ENCODE results near the gene TACR1.
"Not testable (repeated sequence)": the region's sequence is repeated elsewhere in the genome, so short reads cannot be mapped to it uniquely, and the experiment has no call there.

TACR1 gene

GRCh38 chr2:75222527-75222926, 23.2 kb upstream of the TACR1 start:
- no peak overlapping the region for H3K9ac ChIP-seq (ENCODE audit: low read depth, low read length)
- no peaks in the 10 kb centered on the region for H3K27me3 ChIP-seq (ENCODE audit: control insufficient read depth, insufficient read depth, low read length)
- H3K4me1 ChIP-seq (ENCODE audit: control insufficient read depth, insufficient read depth, low read length), result peaks cover 11% of the 10 kb centered on the region
- no peaks in the 10 kb centered on the region for H3K36me3 ChIP-seq (ENCODE audit: insufficient read depth, low read length)
- H3K4me3 ChIP-seq (ENCODE audit: low read length), result no peak overlapping the region
- no peaks in the 10 kb centered on the region for H3K9me3 ChIP-seq (replicated peaks; ENCODE audit: low read length)
- H3K4me2 ChIP-seq (ENCODE audit: low read length), result no peak overlapping the region

- Histone ChIP-seq H3K4me1 (ENCODE audit: control insufficient read depth, insufficient read depth, low read length) (peaks cover 11% of the 10 kb centered on the region), H3K4me3 (ENCODE audit: low read length) (no peak overlapping the region), H3K9ac (ENCODE audit: low read depth, low read length) (no peak overlapping the region), H3K9me3 (replicated peaks; ENCODE audit: low read length) (no peaks in the 10 kb centered on the region), H3K36me3 (ENCODE audit: insufficient read depth, low read length) (no peaks in the 10 kb centered on the region), H3K27me3 (ENCODE audit: control insufficient read depth, insufficient read depth, low read length) (no peaks in the 10 kb centered on the region), H3K4me2 (ENCODE audit: low read length) (peak overlapping the region; percentile 26)
These were observed 22.5 kb upstream of the TACR1 start for GRCh38 chr2:75221862-75222261.

GRCh38 chr2:75219213-75219612, 19.9 kb upstream of the TACR1 start:
- H3K9ac ChIP-seq (ENCODE audit: low read depth, low read length); H3K27me3 ChIP-seq (ENCODE audit: control insufficient read depth, insufficient read depth, low read length); H3K4me2 ChIP-seq (ENCODE audit: low read length); H3K36me3 ChIP-seq (ENCODE audit: insufficient read depth, low read length); H3K4me3 ChIP-seq (ENCODE audit: low read length); H3K9me3 ChIP-seq (replicated peaks; ENCODE audit: low read length): not testable (repeated sequence)
- peaks cover 11% of the 10 kb centered on the region for H3K4me1 ChIP-seq (ENCODE audit: control insufficient read depth, insufficient read depth, low read length)

DNA sequence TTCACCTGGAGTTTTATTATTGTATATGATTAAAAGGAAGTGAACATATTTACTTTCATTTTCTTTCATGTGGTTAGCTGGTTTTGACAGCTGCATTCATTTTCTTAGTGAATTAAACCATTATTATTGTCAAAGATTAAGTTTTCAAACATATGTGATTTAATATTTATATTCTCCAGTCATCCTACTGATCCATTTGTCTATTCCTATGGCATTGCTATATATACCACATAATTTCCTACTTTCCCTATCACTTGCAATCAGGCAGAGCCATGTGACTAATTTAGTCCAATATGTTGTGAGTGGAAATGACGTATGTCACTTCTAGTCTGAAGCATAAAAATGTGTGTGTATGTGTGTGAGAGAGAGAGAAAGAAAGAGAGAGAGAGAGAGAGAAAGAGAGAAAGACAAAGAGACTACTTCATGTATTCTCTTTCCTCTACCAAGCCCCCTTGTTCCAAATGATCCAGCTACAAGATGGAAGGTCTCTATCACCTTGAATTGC, 12.0 kb upstream of the TACR1 start:
- Histone ChIP-seq H3K36me3 (ENCODE audit: insufficient read depth, low read length) (no peaks in the 10 kb centered on the region), H3K9ac (ENCODE audit: low read depth, low read length) (no peak overlapping the region), H3K27me3 (ENCODE audit: control insufficient read depth, insufficient read depth, low read length) (peaks cover 4% of the 10 kb centered on the region), H3K4me1 (ENCODE audit: control insufficient read depth, insufficient read depth, low read length) (no peaks in the 10 kb centered on the region), H3K4me3 (ENCODE audit: low read length) (no peak overlapping the region), H3K9me3 (replicated peaks; ENCODE audit: low read length) (no peaks in the 10 kb centered on the region), H3K4me2 (ENCODE audit: low read length) (no peak overlapping the region)

DNA sequence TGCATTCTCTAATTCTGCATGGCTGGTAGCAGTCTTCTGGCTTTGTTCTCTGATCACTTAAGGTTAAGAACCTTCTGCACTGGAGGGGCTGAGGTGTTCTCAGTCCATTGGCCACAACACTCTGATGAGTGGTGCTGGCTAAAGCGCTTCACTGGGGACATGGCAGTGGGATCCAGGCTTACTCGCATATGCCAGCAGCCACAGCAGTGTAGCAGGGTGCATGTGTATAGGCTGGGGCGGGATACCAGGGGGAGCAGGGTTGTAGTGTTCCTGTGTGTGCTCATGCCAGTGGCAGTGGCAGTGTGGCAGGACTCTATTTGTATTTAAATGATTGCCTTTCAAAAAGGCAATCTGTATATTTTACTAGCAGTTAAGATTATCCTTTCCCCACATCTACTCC, 11.1 kb upstream of the TACR1 start:
- Histone ChIP-seq H3K4me1 (ENCODE audit: control insufficient read depth, insufficient read depth, low read length) (no peaks in the 10 kb centered on the region), H3K27me3 (ENCODE audit: control insufficient read depth, insufficient read depth, low read length) (peaks cover 4% of the 10 kb centered on the region), H3K36me3 (ENCODE audit: insufficient read depth, low read length) (no peaks in the 10 kb centered on the region)

DNA sequence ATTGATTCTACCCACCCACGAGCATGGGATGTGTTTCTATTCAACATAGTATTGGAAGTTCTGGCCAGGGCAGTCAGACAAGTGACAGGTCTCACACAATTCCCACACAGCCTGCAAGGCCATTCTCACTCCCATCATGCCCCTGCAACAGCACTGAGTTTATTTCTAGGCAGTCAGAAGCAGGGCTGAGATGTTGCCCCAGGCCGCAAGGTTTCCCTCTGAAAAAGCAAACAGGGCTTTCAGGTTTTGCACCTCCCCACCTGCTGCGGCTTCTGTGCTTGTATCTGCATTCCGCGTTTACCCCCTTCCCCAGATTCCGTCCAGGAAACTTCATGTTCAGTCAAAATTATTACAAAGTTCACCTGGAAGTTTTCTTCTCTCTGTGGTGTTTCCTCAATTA, 9.4 kb upstream of the TACR1 start:
- H3K4me2 ChIP-seq (ENCODE audit: low read length), result no peak overlapping the region

More for the DNA sequence above, 11.1 kb upstream of the TACR1 start:
- Histone ChIP-seq H3K4me2 (ENCODE audit: low read length) (no peak overlapping the region), H3K4me3 (ENCODE audit: low read length) (no peak overlapping the region), H3K9me3 (replicated peaks; ENCODE audit: low read length) (no peaks in the 10 kb centered on the region), H3K9ac (ENCODE audit: low read depth, low read length) (no peak overlapping the region)

GRCh38 chr2:75204833-75205232, 5.5 kb upstream of the TACR1 start:
- H3K9me3 ChIP-seq (replicated peaks; ENCODE audit: low read length), result no peaks in the 10 kb centered on the region
- peaks cover 11% of the 10 kb centered on the region for H3K4me1 ChIP-seq (ENCODE audit: control insufficient read depth, insufficient read depth, low read length)
- no peak overlapping the region for H3K4me3 ChIP-seq (ENCODE audit: low read length)
- H3K4me2 ChIP-seq (ENCODE audit: low read length), result no peak overlapping the region
- peaks cover 26% of the 10 kb centered on the region for H3K27me3 ChIP-seq (ENCODE audit: control insufficient read depth, insufficient read depth, low read length)
- no peak overlapping the region for H3K9ac ChIP-seq (ENCODE audit: low read depth, low read length)
- H3K36me3 ChIP-seq (ENCODE audit: insufficient read depth, low read length), result no peaks in the 10 kb centered on the region

More for the DNA sequence above, 9.4 kb upstream of the TACR1 start:
- peaks cover 4% of the 10 kb centered on the region for H3K27me3 ChIP-seq (ENCODE audit: control insufficient read depth, insufficient read depth, low read length)
- no peak overlapping the region for H3K4me3 ChIP-seq (ENCODE audit: low read length)
- no peaks in the 10 kb centered on the region for H3K4me1 ChIP-seq (ENCODE audit: control insufficient read depth, insufficient read depth, low read length)
- H3K9me3 ChIP-seq (replicated peaks; ENCODE audit: low read length), result no peaks in the 10 kb centered on the region
- no peak overlapping the region for H3K9ac ChIP-seq (ENCODE audit: low read depth, low read length)
- no peaks in the 10 kb centered on the region for H3K36me3 ChIP-seq (ENCODE audit: insufficient read depth, low read length)

GRCh38 chr2:75202359-75202758, 3.0 kb upstream of the TACR1 start:
- Histone ChIP-seq H3K36me3 (ENCODE audit: insufficient read depth, low read length) (no peaks in the 10 kb centered on the region), H3K9ac (ENCODE audit: low read depth, low read length) (no peak overlapping the region), H3K27me3 (ENCODE audit: control insufficient read depth, insufficient read depth, low read length) (peaks cover 50% of the 10 kb centered on the region), H3K9me3 (replicated peaks; ENCODE audit: low read length) (no peaks in the 10 kb centered on the region), H3K4me1 (ENCODE audit: control insufficient read depth, insufficient read depth, low read length) (peaks cover 20% of the 10 kb centered on the region), H3K4me2 (ENCODE audit: low read length) (no peak overlapping the region), H3K4me3 (ENCODE audit: low read length) (no peak overlapping the region)

DNA sequence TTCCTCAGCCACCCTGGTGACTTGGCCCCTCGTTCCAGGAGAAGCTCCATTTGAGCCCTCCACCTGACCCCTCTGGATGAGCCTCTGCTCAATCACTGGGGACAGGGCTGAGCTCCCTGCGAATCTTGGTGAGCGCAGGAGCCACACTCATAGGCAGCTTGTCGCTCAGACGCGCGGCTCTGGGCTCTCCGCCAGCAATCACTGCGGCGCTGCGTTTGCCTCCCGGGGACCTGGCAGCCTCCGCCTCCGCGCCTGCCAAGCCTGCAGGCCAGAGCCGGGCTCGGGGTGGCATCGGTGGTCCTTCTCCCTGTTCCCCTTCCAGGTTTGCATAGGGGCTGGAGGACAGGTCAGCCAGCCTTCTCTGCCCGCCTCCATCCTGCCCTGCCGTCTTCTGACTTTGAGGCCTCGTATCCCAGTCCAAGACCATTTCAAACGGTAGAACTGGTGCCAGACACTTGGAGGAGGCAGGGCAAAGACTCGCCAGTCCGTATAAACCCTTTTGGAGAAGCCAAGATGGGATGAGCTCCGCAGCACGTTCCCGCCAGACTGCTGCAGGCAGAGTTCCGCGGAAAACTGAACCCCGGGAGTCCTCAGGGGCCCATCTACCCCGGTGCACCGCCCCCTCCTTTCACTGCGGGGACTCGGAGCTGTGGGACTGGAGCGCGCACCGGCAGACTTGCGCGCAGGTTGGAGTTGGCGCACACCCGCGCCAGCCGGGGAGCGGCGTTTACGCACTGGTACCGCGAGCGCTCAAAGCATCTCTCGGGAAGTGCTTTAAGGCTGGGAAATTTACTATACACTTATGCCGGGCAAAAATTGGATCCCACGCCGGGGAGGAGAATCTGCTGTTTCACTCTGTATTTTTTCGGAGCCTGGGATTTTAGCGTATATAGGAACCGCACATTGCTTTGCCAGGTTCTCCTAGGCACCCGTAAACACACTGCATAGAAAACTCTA, 1.1 kb upstream of the TACR1 start:
- peak overlapping the region; percentile 65 for H3K4me3 ChIP-seq (ENCODE audit: low read length)
- H3K9me3 ChIP-seq (replicated peaks; ENCODE audit: low read length), result no peaks in the 10 kb centered on the region
- peak overlapping the region; percentile 100 for H3K4me2 ChIP-seq (ENCODE audit: low read length)
- peaks cover 67% of the 10 kb centered on the region for H3K27me3 ChIP-seq (ENCODE audit: control insufficient read depth, insufficient read depth, low read length)
- no peak overlapping the region for H3K9ac ChIP-seq (ENCODE audit: low read depth, low read length)
- H3K36me3 ChIP-seq (ENCODE audit: insufficient read depth, low read length), result no peaks in the 10 kb centered on the region
- H3K4me1 ChIP-seq (ENCODE audit: control insufficient read depth, insufficient read depth, low read length), result peaks cover 20% of the 10 kb centered on the region

GRCh38 chr2:75195076-75195691, 4.1 kb downstream of the TACR1 start:
- H3K4me1 ChIP-seq (ENCODE audit: control insufficient read depth, insufficient read depth, low read length), result peaks cover 13% of the 10 kb centered on the region
- H3K36me3 ChIP-seq (ENCODE audit: insufficient read depth, low read length), result no peaks in the 10 kb centered on the region
- H3K4me3 ChIP-seq (ENCODE audit: low read length), result no peak overlapping the region
- H3K9ac ChIP-seq (ENCODE audit: low read depth, low read length), result no peak overlapping the region
- H3K4me2 ChIP-seq (ENCODE audit: low read length), result no peak overlapping the region
- H3K27me3 ChIP-seq (ENCODE audit: control insufficient read depth, insufficient read depth, low read length), result peaks cover 59% of the 10 kb centered on the region
- no peaks in the 10 kb centered on the region for H3K9me3 ChIP-seq (replicated peaks; ENCODE audit: low read length)

DNA sequence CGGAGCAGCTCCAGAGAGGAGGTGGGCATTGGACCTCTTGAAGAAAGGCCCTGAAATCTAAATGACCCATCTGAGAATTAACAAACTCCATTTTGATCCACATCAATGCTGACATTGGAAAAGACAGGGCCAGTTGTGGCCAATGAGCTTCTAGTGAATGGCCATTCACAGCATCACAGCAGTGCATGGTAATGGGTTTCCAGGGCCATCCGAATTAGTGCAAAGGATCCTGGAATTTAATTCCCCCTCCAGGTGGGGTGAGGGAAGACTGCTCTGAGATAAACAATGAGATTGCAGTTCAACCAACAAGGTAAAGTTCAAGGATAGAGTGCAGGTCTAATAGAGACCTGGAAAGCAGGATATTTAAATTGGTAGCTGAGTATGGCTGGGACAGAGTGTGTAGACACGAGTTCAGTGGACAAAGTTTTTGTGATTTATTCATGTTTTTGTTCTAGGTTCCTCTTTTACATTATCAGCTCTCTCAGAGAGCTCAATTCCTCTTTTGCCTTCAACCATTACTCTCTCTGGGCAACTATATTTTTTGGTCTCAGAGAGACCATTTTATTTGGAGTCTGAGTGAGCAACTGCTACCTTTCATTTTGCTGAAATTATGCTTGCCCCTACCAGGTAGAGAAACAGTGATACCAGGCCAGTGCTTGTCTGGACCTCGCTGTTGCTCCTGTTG, 5.0 kb downstream of the TACR1 start:
- Histone ChIP-seq H3K4me1 (ENCODE audit: control insufficient read depth, insufficient read depth, low read length) (peaks cover 4% of the 10 kb centered on the region), H3K27me3 (ENCODE audit: control insufficient read depth, insufficient read depth, low read length) (peaks cover 51% of the 10 kb centered on the region), H3K4me3 (ENCODE audit: low read length) (no peak overlapping the region), H3K36me3 (ENCODE audit: insufficient read depth, low read length) (no peaks in the 10 kb centered on the region), H3K9ac (ENCODE audit: low read depth, low read length) (no peak overlapping the region), H3K4me2 (ENCODE audit: low read length) (no peak overlapping the region), H3K9me3 (replicated peaks; ENCODE audit: low read length) (no peaks in the 10 kb centered on the region)
